ENCODE measurements around the gene CCL23. TPM values are rescaled to one million over a fixed set of nuclear protein-coding genes. Genes with fewer than 3 reads are reported as not detected.

CCL23 gene
- total and polyA plus RNA-seq, 9 of the 15 experiments (the other 6 are each of a cell fraction or from before 2014, with no cell fraction given), result not detected

- ChIA-PET POLR2A (no interaction called here), CTCF (ENCODE audit: low intra/inter-chr PET ratio) (no interaction called here)
- no peak overlapping the region for H3K4me2 ChIP-seq (ENCODE audit: insufficient read depth, low read length)
- peaks cover 0 to 4% of the 10 kb centered on the region in 2 experiments; a peak in 2 of 5 replicates for H3K27me3 ChIP-seq (ENCODE audit: control insufficient read depth in 2 of 2, insufficient read depth in 2 of 2, low read length in 2 of 2)
- H3K4me1 ChIP-seq (replicated peaks in 1 of 2; ENCODE audit: control insufficient read depth in 2 of 2, insufficient read depth in 2 of 2, low read length in 2 of 2), result no peaks in the 10 kb centered on the region
- no peaks in the 10 kb centered on the region for H3K79me2 ChIP-seq (ENCODE audit: control insufficient read depth, insufficient read depth, low read length)
- no peaks in the 10 kb centered on the region for H3K9me1 ChIP-seq (ENCODE audit: control insufficient read depth, insufficient read depth, low read length)
- H2AFZ ChIP-seq (ENCODE audit: low read depth, low read length), result no peak overlapping the region
- no peak overlapping the region for H3K27ac ChIP-seq (ENCODE audit: extremely low read depth, low read depth, low read length)
- intact Hi-C loops (cut with micrococcal nuclease), result no loop called here
- no peaks in the 10 kb centered on the region for H3K36me3 ChIP-seq (ENCODE audit: control insufficient read depth, insufficient read depth, low read length)
- H3K9ac ChIP-seq (ENCODE audit: insufficient read depth in 1 of 2, low read depth in 2 of 2, low read length in 2 of 2), result no peak overlapping the region
- FAIRE-seq (no peak), DNase-seq (ENCODE audit: extremely low read depth in 1 of 4, low spot score in 3 of 4) (no peak), ATAC-seq (no peak)
- H3K4me3 ChIP-seq, result no peak overlapping the region
- no peak for TF ChIP-seq TCF3 (CRISPR knock-in tag; IDR thresholded peaks at IDR 0.05)
- TF ChIP-seq ARID3A (IDR thresholded peaks at IDR 0.05; ENCODE audit: borderline replicate concordance, low read depth, low read length), result no peak
- TF ChIP-seq IRF9 (tag; IDR thresholded peaks at IDR 0.05), result no peak
- TF ChIP-seq HLTF (IDR thresholded peaks at IDR 0.05), result no peak
- no peak for TF ChIP-seq HDAC1 (IDR thresholded peaks at IDR 0.05)
- TF ChIP-seq ZKSCAN1 (IDR thresholded peaks at IDR 0.05; ENCODE audit: low read depth, low read length), result no peak
- TF ChIP-seq CAMTA2 (CRISPR knock-in tag; conservative IDR thresholded peaks at IDR 0.05), result no peak
- no peak for TF ChIP-seq MEIS2 (IDR thresholded peaks at IDR 0.05; ENCODE audit: partially characterized antibody)
- TF ChIP-seq DIDO1 (tag; IDR thresholded peaks at IDR 0.05; ENCODE audit: low read depth), result no peak
- no peak for TF ChIP-seq HNRNPH1 (optimal IDR thresholded peaks at IDR 0.05; ENCODE audit: low read depth, low read length)
- TF ChIP-seq GABPA (tag; conservative IDR thresholded peaks at IDR 0.05; ENCODE audit: low read depth), result no peak
- TF ChIP-seq ZNF395 (CRISPR knock-in tag; IDR thresholded peaks at IDR 0.05), result no peak
- TF ChIP-seq SP2 (IDR thresholded peaks at IDR 0.05; ENCODE audit: extremely low read depth, low read depth, low read length, poor library complexity, severe bottlenecking), result no peak
- TF ChIP-seq ZNF197 (CRISPR knock-in tag; IDR thresholded peaks at IDR 0.05; ENCODE audit: low read depth), result no peak
- no peak for TF ChIP-seq RBM15 (IDR thresholded peaks at IDR 0.05; ENCODE audit: insufficient read depth, low read length)
- TF ChIP-seq TGIF2 (CRISPR knock-in tag; IDR thresholded peaks at IDR 0.05), result no peak
- no peak for TF ChIP-seq ZBTB26 (CRISPR knock-in tag; IDR thresholded peaks at IDR 0.05)
- TF ChIP-seq ZSCAN32 (CRISPR knock-in tag; IDR thresholded peaks at IDR 0.05), result no peak
- no peak for TF ChIP-seq MTA2 (IDR thresholded peaks at IDR 0.05; ENCODE audit: low read depth)
- BruUV-seq (replicated peaks), result no TSS peak
- H4K20me1 ChIP-seq (replicated peaks; ENCODE audit: control insufficient read depth, insufficient read depth, low read length), result no peaks in the 10 kb centered on the region
- in situ Hi-C loops (cut with MboI), result no loop called here
- no peaks in the 10 kb centered on the region for H3K9me3 ChIP-seq (replicated peaks; ENCODE audit: control insufficient read depth, insufficient read depth, low read depth, low read length)
- 3% methylated on average over 2 of the region's 2 CpGs for WGBS (ENCODE audit: insufficient coverage, low coverage, missing lambda C conversion rate)
Observed at GRCh38 chr17:36060816-36061215, 43.0 kb upstream of the CCL23 start.
